GM19324 (cell line): Measurements from ENCODE around the gene PIF1.
"Not testable (repeated sequence)": the region's sequence is repeated elsewhere in the genome, so short reads cannot be mapped to it uniquely, and the experiment has no call there.

Source experiments
- ATAC-seq: cut with Tn5 transposase; IDR thresholded peaks from one replicate; pipeline ENCODE4 v1.9.1; 2021; ENCODE audit warnings: mild to moderate bottlenecking, moderate library complexity; ENCODE audit not compliant: unreplicated experiment, low FRiP score

Gene PIF1

DNA sequence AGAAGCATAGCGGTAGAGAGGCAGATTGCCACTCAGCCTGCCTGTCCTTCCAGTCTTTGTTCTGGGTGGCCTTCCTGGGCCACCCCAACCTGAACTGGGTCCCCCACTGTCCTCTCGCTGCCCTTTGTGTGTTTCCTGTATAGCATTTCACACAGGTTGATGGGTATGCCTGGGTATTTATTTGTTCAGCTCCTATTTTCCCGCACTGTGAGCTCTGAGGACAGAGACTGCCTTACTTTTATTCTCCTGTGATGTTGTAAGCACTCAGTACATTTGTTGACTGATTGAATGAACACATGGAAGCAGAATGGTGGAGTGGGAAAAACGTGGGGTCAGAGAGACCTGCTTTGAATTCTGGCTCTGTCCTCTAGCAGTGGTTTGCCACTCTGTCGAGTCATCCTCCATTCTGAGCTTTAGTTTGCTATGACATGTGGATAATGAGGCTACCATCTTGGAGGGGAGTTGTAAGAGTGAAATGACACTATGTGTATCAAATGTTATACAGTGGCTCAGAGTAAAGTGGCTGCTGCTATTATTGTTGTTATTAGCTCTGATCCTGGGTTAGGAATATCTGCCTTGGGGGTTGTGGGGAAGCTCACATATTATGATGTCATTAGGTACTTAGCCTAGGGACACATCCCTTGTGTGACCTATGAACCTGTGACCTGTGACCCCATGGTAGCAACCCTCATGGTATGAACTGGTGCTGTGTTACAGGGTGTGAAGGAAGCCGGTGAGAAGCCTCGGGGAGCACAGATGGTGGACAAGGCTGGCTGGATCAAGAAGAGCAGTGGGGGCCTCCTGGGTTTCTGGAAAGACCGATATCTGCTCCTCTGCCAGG, 22.6 kb upstream of the PIF1 start:
- no peak for ATAC-seq

- no peak for ATAC-seq
Measured at GRCh38 chr15:64847448-64847847, 22.0 kb upstream of the PIF1 start.

DNA sequence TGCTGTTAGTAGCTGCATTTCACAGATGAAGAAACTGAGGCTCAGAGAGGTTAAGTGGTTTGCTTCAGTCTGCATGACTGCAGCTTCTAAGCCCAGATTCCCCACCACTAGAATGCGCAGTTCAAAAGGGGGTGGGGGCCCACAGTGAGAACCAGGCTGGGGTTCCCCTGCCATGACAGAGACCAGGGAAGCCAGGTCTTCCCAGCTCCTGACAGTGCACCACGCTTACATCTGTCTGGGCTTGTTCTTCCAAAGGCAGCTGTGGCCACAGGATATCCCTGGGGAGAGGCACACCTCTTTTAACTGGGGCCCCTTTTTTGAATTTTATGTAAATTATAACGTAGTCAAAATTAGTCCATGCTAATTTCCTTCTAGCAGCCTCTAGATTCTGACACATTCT, 21.6 kb upstream of the PIF1 start:
- no peak for ATAC-seq

DNA sequence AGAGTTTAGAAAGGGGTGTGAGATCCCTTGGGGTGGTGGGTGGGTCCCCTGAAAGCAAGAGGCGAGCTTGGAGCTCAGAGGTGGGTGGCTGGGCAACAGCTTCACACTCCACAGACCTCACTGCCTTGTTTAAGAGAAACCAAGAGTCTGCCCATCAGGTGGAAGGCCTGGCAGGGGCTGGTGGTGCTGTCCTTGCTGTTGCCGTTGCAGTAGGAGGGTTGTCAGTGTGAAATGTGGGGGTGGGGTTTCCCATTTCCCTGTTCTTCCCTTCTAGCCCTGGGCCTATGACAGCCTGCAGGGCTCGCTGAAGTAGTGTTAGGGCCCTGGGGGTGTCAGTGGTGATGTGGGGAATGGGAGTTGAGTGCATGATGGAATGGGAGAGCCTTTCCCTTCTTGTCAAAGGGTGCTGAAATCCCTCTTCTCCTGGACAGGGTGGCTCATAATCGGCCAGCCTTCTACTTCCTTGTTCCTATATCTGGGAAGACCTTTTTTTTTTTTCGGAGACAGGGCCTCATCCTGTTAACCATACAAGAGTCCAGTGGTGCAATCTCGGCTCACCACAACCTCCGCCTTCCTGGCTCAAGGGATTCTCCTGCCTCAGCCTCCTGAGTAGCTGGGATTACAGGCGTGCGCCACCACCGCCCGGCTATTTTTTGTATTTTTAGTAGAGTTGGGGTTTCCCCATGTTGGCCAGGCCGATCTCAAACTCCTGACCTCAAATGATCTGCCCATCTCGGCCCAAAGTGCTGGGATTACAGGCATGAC, 20.6 kb upstream of the PIF1 start:
- ATAC-seq = no peak

GRCh38 chr15:64845183-64845611, 19.8 kb upstream of the PIF1 start:
- ATAC-seq = no peak

DNA sequence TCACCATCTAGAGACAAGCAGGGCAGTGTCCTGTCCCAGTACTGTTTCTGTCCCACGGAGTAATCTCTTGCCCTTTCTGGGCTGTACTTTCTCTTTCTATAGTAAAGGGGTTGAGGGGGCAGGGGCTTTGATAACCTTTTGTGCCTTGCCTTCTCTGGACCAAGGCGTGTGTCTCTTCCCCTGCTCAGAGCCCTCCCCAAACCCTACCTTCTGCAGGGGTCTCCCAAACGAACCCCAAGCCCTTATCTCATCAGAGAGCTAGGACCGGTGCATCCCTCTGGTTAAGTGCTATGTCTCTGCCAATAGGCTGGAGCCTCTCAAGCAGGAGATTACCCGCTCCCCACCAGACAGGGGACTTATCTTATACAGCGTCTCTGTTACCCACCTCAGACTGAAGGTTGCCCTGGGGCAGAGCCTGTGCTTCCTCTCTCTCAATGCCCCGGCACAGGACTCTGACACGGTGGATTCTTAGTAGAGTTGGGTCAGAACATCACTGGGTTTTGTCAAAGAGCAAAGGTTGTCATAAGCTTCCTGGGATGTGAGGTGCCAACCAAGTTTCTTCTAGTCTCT, 19.2 kb upstream of the PIF1 start:
- no peak for ATAC-seq

DNA sequence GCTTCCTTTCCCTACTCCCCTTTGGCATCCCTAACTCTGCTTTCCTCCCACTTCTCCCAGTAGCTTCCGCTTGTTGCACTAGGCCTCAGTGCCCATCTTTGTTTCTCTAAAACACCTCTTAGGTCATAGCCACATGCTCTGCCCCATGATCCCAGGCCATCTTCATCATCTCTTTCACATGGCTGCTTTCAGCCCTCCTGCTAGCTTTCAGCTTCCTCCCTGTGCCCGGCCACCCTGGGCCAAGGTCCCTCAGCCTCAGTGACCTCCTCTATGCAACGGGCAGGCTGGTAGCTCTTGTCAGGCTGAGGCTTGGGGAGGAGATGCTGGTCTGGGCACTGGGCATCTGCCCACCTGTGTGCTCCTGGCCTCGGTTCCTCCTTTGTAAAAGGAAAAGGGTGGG, 18.5 kb upstream of the PIF1 start:
- ATAC-seq = no peak

- no peak for ATAC-seq
Measured at GRCh38 chr15:64842986-64843561, 17.6 kb upstream of the PIF1 start.

GRCh38 chr15:64842096-64842939, 16.9 kb upstream of the PIF1 start:
- ATAC-seq = no peak

GRCh38 chr15:64841344-64842095, 16.1 kb upstream of the PIF1 start, which contains the start of gene PLEKHO2:
PLEKHO2 (plus strand) TSS chr15:64841915; CDS start chr15:64842017, 102 bp downstream.
- peak; percentile 69 for ATAC-seq

- ATAC-seq = no peak
Measured at GRCh38 chr15:64841060-64841343, 15.6 kb upstream of the PIF1 start.

GRCh38 chr15:64837502-64837901, 12.1 kb upstream of the PIF1 start:
- no peak for ATAC-seq

DNA sequence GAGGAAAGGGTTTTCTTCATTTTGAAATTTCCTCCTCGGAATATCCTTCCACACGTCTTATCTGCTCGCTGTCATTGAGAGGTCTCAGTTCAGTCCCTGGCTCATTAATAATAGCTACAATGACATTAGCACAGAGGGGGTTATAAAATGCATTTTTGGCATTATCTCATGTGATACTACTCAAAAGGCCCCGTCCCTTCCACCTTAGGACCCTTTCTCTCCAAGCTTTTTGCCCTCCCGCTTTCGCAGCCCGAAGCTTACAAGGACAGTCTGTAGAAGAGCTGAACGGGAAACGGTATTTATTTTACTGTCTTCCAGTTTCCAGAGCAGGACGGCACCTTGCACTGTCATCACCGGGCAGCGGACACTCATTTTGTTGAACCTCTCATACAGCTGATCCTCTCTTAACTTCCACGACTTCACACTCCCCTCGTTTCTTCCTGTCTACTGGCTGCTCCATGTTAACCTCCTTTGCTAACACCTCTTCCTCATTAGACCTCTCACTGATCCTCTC, 10.6 kb upstream of the PIF1 start:
- no peak for ATAC-seq

DNA sequence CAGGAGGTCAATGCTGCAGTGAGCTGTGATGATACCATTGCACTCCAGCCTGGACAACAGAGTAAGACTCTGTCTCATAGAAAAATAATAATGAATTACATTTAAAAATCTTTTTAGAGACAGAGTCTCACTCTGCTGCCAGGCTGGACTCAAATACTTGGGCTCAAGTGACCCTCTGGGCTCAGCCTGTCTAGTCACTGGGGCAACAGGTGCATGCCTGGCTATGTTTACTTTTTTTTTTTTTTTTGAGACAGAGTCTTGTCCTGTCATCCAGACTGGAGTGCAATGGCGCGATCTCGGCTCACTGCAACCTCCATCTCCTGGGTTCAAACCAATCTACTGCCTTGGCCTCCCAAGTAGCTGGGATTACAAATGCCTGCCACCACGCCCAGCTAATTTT, 8.2 kb upstream of the PIF1 start:
- ATAC-seq = no peak

DNA sequence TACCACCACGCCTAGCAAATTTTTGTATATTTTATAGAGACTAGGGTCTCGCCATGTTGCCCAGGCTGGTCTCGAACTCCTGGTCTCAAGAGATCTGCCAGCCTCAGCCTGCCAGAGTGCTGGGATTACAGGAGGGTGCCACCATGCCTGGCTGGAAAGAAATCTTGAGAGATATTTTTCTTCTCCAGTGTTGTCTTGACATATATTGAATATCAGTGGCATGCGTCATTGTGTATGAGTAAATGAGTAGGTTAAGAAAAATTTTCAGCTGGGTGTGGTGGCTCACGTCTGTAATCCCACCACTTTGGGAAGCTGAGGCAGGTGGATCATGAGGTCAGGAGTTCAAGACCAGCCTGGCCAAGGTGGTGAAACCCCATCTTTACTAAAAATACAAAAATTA, 3.5 kb upstream of the PIF1 start:
- ATAC-seq = no peak

- ATAC-seq = no peak
Measured at GRCh38 chr15:64824929-64825430, 467 bp downstream of the PIF1 start.

- ATAC-seq = no peak
Measured at GRCh38 chr15:64816452-64816851, 9.0 kb downstream of the PIF1 start.

GRCh38 chr15:64814965-64815364, 10.5 kb downstream of the PIF1 start:
- not testable (repeated sequence) for ATAC-seq

- not testable (repeated sequence) for ATAC-seq
Measured at GRCh38 chr15:64814283-64814682, 11.2 kb downstream of the PIF1 start.
